ENCODE results near the gene TSC22D1. TPM values are rescaled to one million over a fixed set of nuclear protein-coding genes. Genes with fewer than 3 reads are reported as not detected.

TSC22D1 gene
- 211 TPM for total RNA-seq

DNA sequence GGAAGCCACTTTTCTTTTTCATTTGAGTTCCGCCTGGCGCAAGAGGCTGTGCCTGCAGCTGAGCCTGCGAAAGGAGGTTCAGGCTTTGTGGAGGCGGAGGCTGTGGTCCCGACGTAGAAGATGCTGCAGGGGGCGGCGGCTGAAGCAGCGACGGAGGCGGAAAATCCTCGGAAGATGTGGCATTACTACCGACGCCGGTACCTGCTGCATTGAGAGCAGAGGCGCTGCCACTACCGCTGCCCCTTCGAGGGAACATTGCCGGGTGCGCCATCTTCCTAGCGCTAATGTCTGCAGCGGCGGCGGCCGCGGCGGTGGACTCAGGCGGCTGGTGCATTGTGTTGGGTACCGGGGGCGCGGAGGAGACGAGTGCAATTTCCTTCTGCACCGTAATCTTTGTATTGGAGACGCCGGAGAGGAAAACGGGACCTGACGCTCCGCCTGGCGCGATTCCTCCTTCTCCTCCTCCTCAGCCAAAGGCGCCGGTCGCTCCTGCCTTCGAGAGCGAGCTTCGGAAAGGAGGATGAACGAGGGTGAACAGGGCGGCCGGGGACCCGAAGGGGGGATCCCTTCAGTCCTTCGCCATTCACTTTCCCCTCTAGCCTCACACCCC lies at the start of gene TSC22D1:
Gene TSC22D1, minus strand, starts transcription at position 590 of the 610 bp plus-strand sequence. Its CDS starts 256 bp downstream, at position 334.

Other genes starting within 250 kb of the TSC22D1 start
- gene SERP2, start 202.5 kb downstream of the TSC22D1 start, total RNA-seq = 22.1 TPM